Hepatocyte (in vitro differentiated cells): ENCODE results near the gene BTBD19. TPM values are rescaled to one million over a fixed set of nuclear protein-coding genes. Genes with fewer than 3 reads are reported as not detected.

Experiments
- DNase-seq: peaks from one replicate; pipeline ENCODE4 v3.0.0-alpha.2; 2016; ENCODE audit warnings: low spot score
- H2AFZ ChIP-seq: fragments of 200-600 bp; sonication (generic); 2 replicates; pipeline ENCODE4 v1.6.0; 2016; ENCODE audit warnings: antibody characterized with exemption, mild to moderate bottlenecking
- H3K27ac ChIP-seq: fragments of 200-600 bp; sonication (generic); 2 replicates; pipeline ENCODE4 v1.5.1; 2016; ENCODE audit warnings: mild to moderate bottlenecking
- H3K27me3 ChIP-seq: fragments of 200-600 bp; sonication (generic); 2 replicates; pipeline ENCODE4 v1.6.1; 2016
- H3K36me3 ChIP-seq: fragments of 200-600 bp; sonication (generic); replicated peaks from 2 replicates; pipeline ENCODE4 v1.5.1; 2016; ENCODE audit warnings: low read depth; ENCODE audit not compliant: insufficient read depth
- H3K4me1 ChIP-seq: fragments of 200-600 bp; sonication (generic); 2 replicates; pipeline ENCODE4 v1.5.1; 2016; ENCODE audit warnings: mild to moderate bottlenecking, moderate library complexity; ENCODE audit not compliant: insufficient read depth
- H3K4me2 ChIP-seq: fragments of 200-600 bp; sonication (generic); 2 replicates; pipeline ENCODE4 v1.6.0; 2016
- H3K4me3 ChIP-seq: fragments of 200-600 bp; sonication (generic); 2 replicates; pipeline ENCODE4 v1.5.1; 2016; ENCODE audit warnings: mild to moderate bottlenecking
- H3K79me2 ChIP-seq: fragments of 200-600 bp; sonication (generic); 2 replicates; pipeline ENCODE4 v1.6.0; 2017; ENCODE audit warnings: mild to moderate bottlenecking
- H3K9me2 ChIP-seq: fragments of 200-600 bp; sonication (generic); replicated peaks from 2 replicates; pipeline ENCODE4 v1.6.0; 2017; ENCODE audit warnings: mild to moderate bottlenecking; ENCODE audit not compliant: insufficient read depth
- H3K9me3 ChIP-seq: fragments of 200-600 bp; sonication (generic); 2 replicates; pipeline ENCODE4 v1.5.1; 2016; ENCODE audit warnings: low read depth, mild to moderate bottlenecking
- H4K20me1 ChIP-seq: fragments of 200-600 bp; sonication (generic); 2 replicates; pipeline ENCODE4 v1.6.0; 2016; ENCODE audit warnings: mild to moderate bottlenecking; ENCODE audit not compliant: insufficient read depth, poor library complexity, severe bottlenecking
- EZH2 ChIP-seq: fragments of 200-600 bp; sonication (generic); IDR thresholded peaks from 2 replicates; pipeline ENCODE4 v1.6.1; 2016; ENCODE audit warnings: antibody characterized with exemption, mild to moderate bottlenecking, borderline replicate concordance
- EZH2phosphoT487 ChIP-seq: fragments of 200-600 bp; sonication (generic); IDR thresholded peaks from one replicate; pipeline ENCODE4 v1.6.1; 2018; ENCODE audit warnings: antibody characterized with exemption, mild to moderate bottlenecking, low read depth, moderate library complexity; ENCODE audit not compliant: unreplicated experiment, severe bottlenecking
- WGBS: methylation state at CpG from one replicate; pipeline ENCODE4 v1.1.6; 2016; ENCODE audit warnings: low lambda C conversion rate; ENCODE audit errors: missing lambda C conversion rate; 5-methylcytosine and 5-hydroxymethylcytosine counted together
- polyA plus RNA-seq: library from polyadenylated mRNA; unstranded; fragments of >200 nt; fragmentation: Nextera tagmentation; extraction: Ambion mirVana; gene quantifications from 2 replicates; pipeline ENCODE4 v1.2.1, GENCODE V29; 2016
- total RNA-seq: library from RNA; depleted of rRNA; stranded (reverse); fragments of >200 nt; gene quantifications from 2 replicates; pipeline ENCODE4 v1.2.3, GENCODE V29; 2014
- TF ChIP-seq, protein P1 (sequence below): fragments of 200-600 bp; sonication (generic); IDR thresholded peaks from 2 replicates; pipeline ENCODE4 v1.5.1; 2016; ENCODE audit warnings: antibody characterized with exemption, mild to moderate bottlenecking; ENCODE audit not compliant: poor library complexity

Gene BTBD19
- total and polyA plus RNA-seq, 2 experiments from 2014 or later = 5.5 to 16.8 TPM

- no peak overlapping the region for H3K27ac ChIP-seq
- H3K4me3 ChIP-seq = no peak overlapping the region
These were observed 5.3 kb upstream of the BTBD19 start for GRCh38 chr1:44803062-44803311.

GRCh38 chr1:44803312-44804095, 4.8 kb upstream of the BTBD19 start:
- H3K4me1 ChIP-seq = peaks cover 20% of the 10 kb centered on the region
- no peaks in the 10 kb centered on the region for H3K9me3 ChIP-seq
- no peak for DNase-seq
- no peaks in the 10 kb centered on the region for H3K27me3 ChIP-seq
- H3K9me2 ChIP-seq = no peaks in the 10 kb centered on the region
- H3K4me3 ChIP-seq = no peak overlapping the region
- H3K79me2 ChIP-seq = peaks cover 10% of the 10 kb centered on the region
- 93% methylated on average over 13 of the region's 13 CpGs for WGBS
- TF ChIP-seq, protein P1, sequence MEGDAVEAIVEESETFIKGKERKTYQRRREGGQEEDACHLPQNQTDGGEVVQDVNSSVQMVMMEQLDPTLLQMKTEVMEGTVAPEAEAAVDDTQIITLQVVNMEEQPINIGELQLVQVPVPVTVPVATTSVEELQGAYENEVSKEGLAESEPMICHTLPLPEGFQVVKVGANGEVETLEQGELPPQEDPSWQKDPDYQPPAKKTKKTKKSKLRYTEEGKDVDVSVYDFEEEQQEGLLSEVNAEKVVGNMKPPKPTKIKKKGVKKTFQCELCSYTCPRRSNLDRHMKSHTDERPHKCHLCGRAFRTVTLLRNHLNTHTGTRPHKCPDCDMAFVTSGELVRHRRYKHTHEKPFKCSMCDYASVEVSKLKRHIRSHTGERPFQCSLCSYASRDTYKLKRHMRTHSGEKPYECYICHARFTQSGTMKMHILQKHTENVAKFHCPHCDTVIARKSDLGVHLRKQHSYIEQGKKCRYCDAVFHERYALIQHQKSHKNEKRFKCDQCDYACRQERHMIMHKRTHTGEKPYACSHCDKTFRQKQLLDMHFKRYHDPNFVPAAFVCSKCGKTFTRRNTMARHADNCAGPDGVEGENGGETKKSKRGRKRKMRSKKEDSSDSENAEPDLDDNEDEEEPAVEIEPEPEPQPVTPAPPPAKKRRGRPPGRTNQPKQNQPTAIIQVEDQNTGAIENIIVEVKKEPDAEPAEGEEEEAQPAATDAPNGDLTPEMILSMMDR = no peak
- no peak for TF ChIP-seq EZH2phosphoT487
- TF ChIP-seq EZH2 = no peak
- no peak overlapping the region for H3K4me2 ChIP-seq
- no peak overlapping the region for H2AFZ ChIP-seq
- no peaks in the 10 kb centered on the region for H3K36me3 ChIP-seq
- H4K20me1 ChIP-seq = no peaks in the 10 kb centered on the region
- no peak overlapping the region for H3K27ac ChIP-seq

More at GRCh38 chr1:44803062-44803311, 5.3 kb upstream of the BTBD19 start:
- no peak overlapping the region for H2AFZ ChIP-seq
- H3K4me2 ChIP-seq = no peak overlapping the region
- TF ChIP-seq EZH2 = no peak
- TF ChIP-seq EZH2phosphoT487 = no peak
- TF ChIP-seq, protein P1 = no peak
- no peaks in the 10 kb centered on the region for H4K20me1 ChIP-seq
- H3K9me3 ChIP-seq = no peaks in the 10 kb centered on the region
- H3K79me2 ChIP-seq = peaks cover 10% of the 10 kb centered on the region
- DNase-seq = no peak
- H3K4me1 ChIP-seq = peaks cover 14% of the 10 kb centered on the region
- 94% methylated on average over 9 of the region's 9 CpGs for WGBS
- no peaks in the 10 kb centered on the region for H3K9me2 ChIP-seq
- H3K36me3 ChIP-seq = no peaks in the 10 kb centered on the region
- H3K27me3 ChIP-seq = no peaks in the 10 kb centered on the region

DNA sequence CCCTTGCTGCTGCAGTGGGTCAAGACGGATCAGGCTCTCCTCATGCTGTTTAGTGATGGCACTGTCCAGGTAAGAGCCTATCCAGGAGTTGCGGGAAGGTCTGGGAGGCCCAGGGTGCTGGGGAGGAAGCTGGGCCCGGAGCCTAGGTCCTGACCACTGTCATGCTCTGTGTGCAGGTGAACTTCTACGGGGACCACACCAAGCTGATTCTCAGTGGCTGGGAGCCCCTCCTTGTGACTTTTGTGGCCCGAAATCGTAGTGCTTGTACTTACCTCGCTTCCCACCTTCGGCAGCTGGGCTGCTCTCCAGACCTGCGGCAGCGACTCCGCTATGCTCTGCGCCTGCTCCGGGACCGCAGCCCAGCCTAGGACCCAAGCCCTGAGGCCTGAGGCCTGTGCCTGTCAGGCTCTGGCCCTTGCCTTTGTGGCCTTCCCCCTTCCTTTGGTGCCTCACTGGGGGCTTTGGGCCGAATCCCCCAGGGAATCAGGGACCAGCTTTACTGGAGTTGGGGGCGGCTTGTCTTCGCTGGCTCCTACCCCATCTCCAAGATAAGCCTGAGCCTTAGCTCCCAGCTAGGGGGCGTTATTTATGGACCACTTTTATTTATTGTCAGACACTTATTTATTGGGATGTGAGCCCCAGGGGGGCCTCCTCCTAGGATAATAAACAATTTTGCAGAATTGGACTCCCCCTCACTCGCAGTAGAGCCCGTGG, 2.9 kb upstream of the BTBD19 start:
- no peaks in the 10 kb centered on the region for H4K20me1 ChIP-seq
- peaks cover 39% of the 10 kb centered on the region for H3K4me1 ChIP-seq
- peaks cover 23% of the 10 kb centered on the region for H3K79me2 ChIP-seq
- no peaks in the 10 kb centered on the region for H3K9me3 ChIP-seq
- H3K36me3 ChIP-seq = no peaks in the 10 kb centered on the region
- peak; percentile 6 for DNase-seq
- no peak overlapping the region for H3K4me3 ChIP-seq
- WGBS = 97% methylated on average over 20 of the region's 20 CpGs
- H2AFZ ChIP-seq = no peak overlapping the region
- H3K4me2 ChIP-seq = no peak overlapping the region
- H3K27ac ChIP-seq = no peak overlapping the region
- no peaks in the 10 kb centered on the region for H3K27me3 ChIP-seq
- no peaks in the 10 kb centered on the region for H3K9me2 ChIP-seq
- TF ChIP-seq, protein P1 = no peak
- TF ChIP-seq EZH2phosphoT487 (no peak), EZH2 (no peak)
